GM12801 (cell line): Measurements from ENCODE around the gene UNC5C.

Experiments
- TF ChIP-seq, protein P1 (sequence below): IDR thresholded peaks from one replicate; pipeline ENCODE4 v1.5.1; 2011; ENCODE audit warnings: control low read depth; ENCODE audit not compliant: insufficient read length; ENCODE audit errors: extremely low read depth

Gene UNC5C

GRCh38 chr4:95129821-95130311 lies 418.9 kb downstream of the UNC5C start:
- TF ChIP-seq, protein P1, sequence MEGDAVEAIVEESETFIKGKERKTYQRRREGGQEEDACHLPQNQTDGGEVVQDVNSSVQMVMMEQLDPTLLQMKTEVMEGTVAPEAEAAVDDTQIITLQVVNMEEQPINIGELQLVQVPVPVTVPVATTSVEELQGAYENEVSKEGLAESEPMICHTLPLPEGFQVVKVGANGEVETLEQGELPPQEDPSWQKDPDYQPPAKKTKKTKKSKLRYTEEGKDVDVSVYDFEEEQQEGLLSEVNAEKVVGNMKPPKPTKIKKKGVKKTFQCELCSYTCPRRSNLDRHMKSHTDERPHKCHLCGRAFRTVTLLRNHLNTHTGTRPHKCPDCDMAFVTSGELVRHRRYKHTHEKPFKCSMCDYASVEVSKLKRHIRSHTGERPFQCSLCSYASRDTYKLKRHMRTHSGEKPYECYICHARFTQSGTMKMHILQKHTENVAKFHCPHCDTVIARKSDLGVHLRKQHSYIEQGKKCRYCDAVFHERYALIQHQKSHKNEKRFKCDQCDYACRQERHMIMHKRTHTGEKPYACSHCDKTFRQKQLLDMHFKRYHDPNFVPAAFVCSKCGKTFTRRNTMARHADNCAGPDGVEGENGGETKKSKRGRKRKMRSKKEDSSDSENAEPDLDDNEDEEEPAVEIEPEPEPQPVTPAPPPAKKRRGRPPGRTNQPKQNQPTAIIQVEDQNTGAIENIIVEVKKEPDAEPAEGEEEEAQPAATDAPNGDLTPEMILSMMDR = no peak

- TF ChIP-seq, protein P1 = no peak
These were observed 419.7 kb downstream of the UNC5C start for GRCh38 chr4:95129031-95129430.

GRCh38 chr4:95124906-95125504 lies 423.8 kb downstream of the UNC5C start:
- TF ChIP-seq, protein P1 = no peak

GRCh38 chr4:95122001-95122400 lies 426.8 kb downstream of the UNC5C start:
- TF ChIP-seq, protein P1 = no peak

DNA sequence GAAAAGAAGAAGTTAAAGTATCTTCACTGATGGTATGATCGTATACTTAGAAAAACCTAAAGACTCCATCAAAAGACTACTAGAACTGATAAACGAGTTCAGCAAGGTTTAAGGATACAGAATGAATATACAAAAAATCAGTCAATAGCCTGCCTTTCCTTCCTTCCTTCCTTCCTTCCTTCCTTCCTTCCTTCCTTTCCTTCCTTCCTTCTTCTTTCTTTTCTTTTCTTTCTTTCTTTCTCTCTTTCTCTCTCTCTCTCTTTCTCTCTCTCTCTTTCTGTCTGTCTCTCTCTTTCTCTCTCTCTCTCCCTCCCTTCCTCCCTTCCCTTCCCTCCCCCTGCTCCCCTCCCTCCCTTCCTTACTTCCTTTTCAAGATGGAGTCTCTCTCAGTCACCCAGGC lies 428.3 kb downstream of the UNC5C start:
- TF ChIP-seq, protein P1 = no peak

GRCh38 chr4:95118497-95118896 lies 430.3 kb downstream of the UNC5C start:
- TF ChIP-seq, protein P1 = no peak

GRCh38 chr4:95114521-95114920 lies 434.3 kb downstream of the UNC5C start:
- TF ChIP-seq, protein P1 = no peak
